Suprapubic skin (tissue), 4 donors: ENCODE results near the gene KAZN.

ENCODE experiments used
- CTCF ChIP-seq, 2 donors: fragments of 200-600 bp in 1 of 2; fragments of 450-650 bp in 1 of 2; sonication (generic) in 1 of 2; IDR thresholded peaks; one replicate each; pipeline ENCODE4 v1.5.1; 2016 to 2019; ENCODE audit warnings: antibody characterized with exemption in 2 of 2, mild to moderate bottlenecking in 1 of 2, moderate library complexity in 1 of 2
- EP300 ChIP-seq: sonication (generic); formaldehyde crosslinking; IDR thresholded peaks from one replicate; pipeline ENCODE4 v1.6.1; 2017; ENCODE audit warnings: antibody characterized with exemption
- POLR2A ChIP-seq, 2 donors: fragments of 450-650 bp; IDR thresholded peaks; one replicate each; pipeline ENCODE4 v1.6.1; 2017; ENCODE audit warnings: antibody characterized with exemption in 2 of 2, mild to moderate bottlenecking in 2 of 2, moderate library complexity in 2 of 2
- POLR2AphosphoS5 ChIP-seq, 3 donors: sonication (generic); formaldehyde crosslinking; IDR thresholded peaks; one replicate each; pipeline ENCODE4 v1.6.1; 2017; ENCODE audit warnings: antibody characterized with exemption in 3 of 3

GRCh38 chr1:14767075-14767474 lies 168.6 kb downstream of the KAZN start:
- no peak for TF ChIP-seq POLR2A (IDR thresholded peaks at IDR 0.05)
- TF ChIP-seq CTCF (IDR thresholded peaks at IDR 0.05), result no peak
- no peak for TF ChIP-seq EP300
- TF ChIP-seq POLR2AphosphoS5 (IDR thresholded peaks at IDR 0.05), result no peak
